ENCODE results near the gene SYNJ2BP.
"Not testable (repeated sequence)": the region's sequence is repeated elsewhere in the genome, so short reads cannot be mapped to it uniquely, and the experiment has no call there.

SYNJ2BP gene, protein sequence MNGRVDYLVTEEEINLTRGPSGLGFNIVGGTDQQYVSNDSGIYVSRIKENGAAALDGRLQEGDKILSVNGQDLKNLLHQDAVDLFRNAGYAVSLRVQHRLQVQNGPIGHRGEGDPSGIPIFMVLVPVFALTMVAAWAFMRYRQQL
- total RNA-seq = 22.0 to 42.4 reads per million in 2 donors

DNA sequence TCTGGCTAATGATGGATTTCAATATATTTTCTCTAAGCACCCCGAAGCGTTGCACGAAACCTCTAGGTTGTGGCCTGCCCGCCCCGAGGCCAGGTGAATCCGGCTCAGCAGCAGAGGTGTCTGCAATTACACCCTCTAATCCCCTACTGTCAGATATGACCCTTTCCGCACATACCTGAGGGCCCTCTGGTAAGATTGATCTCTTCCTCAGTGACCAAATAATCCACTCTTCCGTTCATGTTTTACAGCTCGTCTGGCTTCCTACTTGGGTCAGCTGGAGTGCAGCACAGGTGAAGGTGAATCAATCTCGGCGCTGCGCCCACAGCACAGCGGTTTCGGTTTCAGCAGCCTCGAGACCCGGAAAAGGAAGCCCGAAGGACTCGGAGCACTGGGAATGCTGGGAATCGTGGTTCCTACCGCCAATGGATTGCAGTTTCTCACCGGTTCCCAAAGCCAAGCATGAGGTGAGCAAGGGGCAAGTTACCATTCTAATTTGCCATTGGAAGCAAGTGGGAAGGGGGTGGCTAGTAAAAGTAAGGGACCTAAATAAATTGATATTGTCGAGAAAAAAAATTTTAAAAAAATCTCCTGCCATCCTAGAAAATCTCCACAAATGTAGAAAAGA is at the start of gene SYNJ2BP:
Gene SYNJ2BP, minus strand, starts transcription at position 366 of the 625 bp plus-strand sequence. Its CDS starts 127 bp downstream, at position 239.
- DNase-seq = peak; percentile 25

DNA sequence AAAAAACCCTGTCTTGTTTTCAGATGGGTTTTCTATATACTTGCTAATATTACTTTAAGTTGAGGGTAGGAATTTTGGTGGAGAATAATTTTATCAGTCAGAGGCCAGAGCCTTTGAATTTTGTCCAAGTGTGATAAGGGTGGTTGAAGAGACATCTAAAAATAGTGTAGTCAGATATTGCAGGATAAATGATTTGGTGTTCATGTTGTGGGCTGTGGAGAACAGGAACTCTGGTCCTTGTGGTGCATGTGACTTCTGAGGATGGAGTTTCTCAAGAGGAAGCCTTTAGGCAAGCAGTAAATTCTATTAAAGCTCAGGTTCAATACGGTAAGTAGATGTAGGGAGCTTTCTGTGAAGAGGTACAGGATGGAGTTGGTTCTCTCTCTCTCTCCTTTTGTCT is 37.8 kb upstream of the SYNJ2BP start:
- DNase-seq = no peak

DNA sequence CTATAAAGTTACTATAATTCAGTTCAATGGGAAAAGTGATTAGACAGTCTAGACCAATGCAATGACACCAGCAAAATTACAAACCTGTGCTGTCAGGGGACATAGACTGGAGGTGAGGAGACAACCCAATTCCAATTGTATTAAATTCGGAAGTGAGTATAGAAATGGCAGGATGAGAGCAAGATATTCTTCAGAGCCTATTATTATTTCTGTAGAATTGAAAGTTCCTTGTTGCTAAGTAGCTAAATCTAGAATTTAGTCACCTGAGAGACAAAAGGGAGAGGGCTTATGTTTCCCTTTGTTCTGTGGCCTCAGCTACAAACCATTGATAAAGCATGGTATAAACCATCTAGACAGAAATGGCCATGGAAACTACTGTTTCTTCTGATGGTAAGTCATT is 35.0 kb upstream of the SYNJ2BP start, which contains the start of gene ADAM21:
Gene ADAM21, plus strand, starts transcription at position 301 of the 400 bp plus-strand sequence. CDS start 5,326 bp downstream, outside the sequence.
- DNase-seq = no peak

DNA sequence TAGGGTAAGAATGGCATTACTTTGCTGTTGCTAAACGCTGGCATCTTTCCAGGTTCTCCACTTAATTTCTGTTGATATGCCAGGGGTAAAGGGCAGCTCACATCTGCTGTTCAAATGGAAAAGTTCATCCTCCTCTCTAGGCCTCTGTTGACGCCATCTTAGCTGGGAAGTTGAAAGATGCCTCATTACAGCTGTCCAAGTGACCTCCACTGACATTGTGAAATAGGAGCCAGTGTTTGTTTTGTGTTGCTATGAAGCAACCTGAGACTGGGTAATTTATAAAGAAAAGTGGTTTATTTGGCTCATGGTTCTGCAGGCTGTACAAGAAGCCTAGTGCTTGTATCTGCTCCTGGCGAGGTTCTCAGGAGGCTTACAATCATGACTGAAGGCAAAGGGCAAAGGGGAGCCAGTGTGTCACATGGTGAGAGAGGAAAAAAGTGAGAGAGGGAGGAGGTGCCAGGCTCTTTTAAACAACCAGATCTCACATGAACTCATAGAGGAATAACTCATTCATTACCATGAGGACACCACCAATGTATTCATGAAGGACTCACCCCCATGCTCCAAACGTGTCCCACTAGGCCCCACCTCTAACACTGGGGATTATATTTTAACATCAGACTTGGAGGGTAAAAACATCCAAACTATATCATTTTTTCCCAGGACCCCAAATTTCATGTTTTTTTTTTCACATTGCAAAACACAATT is 31.9 kb upstream of the SYNJ2BP start:
- no peak for DNase-seq

DNA sequence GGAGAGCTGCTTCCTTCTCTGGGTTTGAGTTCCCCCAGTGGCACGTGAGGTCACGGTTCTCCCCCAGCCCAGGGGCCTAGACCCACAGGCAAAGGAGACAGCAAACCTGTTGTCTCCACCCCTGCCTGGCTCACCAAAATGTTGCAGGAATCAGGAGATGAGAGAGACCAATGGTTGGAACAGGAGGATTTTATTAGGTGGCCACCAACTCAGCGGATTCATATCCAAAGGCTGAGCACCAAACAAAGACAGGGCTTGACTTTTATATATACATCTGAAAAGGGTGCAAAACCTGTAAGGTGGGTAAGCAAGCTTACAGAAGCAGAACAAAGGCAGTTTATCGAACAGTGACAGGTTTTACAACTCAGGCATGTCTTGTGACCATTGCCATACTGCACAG is 25.9 kb upstream of the SYNJ2BP start:
- DNase-seq = no peak

DNA sequence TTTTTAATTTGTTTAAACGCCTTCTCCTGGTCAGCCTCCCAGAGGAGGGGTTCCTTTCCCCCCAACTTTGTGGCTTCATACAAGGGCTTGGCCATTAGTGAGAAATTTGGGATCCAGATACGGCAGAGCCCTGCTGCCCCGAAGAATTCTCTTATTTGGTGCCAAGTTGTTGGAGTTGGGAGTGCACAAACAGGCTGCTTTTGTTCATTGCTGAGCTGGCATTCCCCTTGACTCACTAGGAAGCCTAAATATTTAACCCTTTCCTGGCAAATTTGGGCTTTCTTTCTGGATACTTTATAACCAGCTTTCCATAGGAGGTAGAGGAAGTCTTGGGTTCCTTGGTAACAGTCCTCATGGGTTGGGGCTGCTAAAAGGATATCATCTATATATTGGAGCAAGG is 24.8 kb upstream of the SYNJ2BP start:
- DNase-seq = no peak

DNA sequence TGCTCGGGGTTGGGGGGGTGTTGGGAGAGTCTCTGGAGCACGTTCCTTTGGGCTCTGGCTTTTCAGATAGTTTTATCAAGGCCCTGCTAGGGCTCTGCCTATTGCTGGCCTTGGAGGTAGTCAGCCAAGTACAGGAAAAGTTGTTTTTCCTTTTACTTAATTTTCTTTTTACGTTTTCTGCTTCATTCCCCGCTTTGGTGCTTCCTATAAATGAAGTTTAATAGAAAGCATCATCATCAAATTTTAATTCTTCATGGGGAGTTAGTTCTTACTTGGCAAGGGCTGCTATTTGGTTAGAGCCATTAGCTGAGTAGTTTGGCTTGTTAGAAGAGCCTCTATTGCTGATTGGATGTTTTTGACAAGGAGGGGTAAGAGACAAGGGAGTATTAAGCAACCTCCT is 20.0 kb upstream of the SYNJ2BP start:
- no peak for DNase-seq

DNA sequence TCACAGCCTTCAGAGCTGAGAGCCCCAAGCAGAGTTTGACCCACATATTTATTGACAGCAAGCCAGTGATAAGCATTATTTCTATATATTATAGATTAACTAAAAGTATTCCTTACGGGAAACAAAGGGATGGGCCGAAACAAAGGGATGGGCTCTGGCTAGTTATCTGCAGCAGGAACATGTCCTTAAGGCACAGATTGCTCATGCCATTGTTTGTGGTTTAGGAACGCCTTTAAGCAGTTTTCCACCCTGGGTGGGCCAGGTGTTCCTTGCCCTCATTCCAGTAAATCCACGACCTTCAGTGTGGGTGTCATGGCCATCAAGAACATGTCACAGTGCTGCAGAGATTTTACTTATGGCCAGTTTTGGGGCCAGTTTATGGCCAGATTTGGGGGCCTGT is 9.7 kb upstream of the SYNJ2BP start:
- not testable (repeated sequence) for DNase-seq

DNA sequence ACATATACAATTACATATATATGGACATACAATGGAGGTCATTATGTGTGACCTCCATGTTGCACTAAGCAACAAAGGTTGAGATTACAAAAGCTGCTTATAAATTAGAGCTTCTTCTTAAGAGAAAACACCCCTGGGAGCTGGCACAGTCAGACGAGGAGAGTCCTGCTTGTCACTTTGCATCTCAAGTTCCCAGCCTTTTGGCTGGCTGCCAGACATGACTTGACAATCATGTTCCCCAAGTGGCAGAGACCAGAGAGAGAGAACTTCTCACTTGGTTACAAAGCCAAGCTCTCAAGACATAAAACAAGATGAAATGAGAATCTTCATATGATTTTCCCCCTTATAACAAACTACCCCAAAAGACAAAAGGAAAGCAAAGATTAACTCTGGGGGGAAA is 8.5 kb upstream of the SYNJ2BP start:
- DNase-seq = no peak

DNA sequence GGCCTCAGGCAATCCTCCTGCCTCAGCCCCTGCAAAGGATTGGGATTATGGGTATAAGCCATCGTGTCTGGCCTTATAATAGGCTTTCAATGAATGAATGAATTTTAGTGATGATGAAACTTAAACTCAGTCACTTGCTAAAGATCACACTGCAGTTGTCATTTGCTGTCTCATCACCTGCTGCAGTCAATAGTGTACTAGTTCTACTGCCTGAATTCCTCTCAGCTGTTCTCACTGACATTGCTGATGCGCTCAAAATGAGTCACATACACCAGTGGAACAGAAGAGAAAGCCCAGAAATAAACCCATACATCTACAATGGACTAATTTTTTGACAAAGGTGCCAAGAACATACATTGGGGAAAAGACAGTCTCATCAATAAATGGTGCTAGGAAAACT is 5.6 kb upstream of the SYNJ2BP start:
- DNase-seq = no peak

DNA sequence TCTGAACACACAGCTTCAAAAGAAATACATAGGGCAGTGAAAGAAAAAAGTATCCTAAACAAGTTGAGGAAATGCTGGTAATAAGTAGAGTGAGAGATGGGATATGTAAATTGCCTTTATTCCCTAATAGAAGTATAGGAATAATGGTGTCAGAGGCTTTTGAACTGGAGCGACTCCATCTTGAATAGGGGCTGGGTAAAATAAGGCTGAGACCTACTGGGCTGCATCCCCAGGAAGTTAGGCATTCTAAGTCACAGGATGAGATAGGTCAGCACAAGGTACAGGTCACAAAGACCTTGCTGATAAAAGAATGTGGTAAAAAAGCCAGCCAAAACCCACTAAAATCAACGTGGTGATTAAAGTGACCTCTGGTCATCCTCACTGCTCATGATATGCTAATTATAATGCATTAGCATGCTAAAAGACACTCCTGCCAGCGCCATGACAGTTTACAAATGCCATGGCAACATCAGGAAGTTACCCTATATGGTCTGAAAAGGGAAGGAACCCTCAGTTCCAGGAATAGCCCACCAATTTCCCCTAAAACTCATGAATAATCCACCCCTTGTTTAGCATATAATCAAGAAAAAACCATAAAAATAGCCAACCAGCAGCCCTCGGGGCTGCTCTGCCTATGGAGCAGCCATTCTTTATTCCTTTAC is 2.5 kb upstream of the SYNJ2BP start:
- not testable (repeated sequence) for DNase-seq

DNA sequence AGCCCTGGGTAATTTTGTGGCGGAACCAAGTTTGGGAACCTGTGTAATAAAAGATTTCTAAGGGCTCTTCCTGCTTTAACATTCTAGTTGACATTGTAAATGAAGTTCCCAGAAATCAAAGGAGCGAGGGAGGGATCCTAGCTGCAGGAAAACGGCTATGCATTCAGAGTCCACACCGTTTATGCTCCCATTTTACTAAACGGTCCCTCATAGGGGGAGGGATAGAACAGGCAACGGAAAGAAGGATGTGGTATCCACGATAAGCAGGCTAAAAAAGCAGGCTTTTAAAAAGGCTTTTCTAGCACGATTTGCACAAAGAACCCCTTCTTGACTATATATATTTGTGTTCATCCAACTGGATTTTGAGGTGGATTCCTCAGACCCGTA is 559 bp downstream of the SYNJ2BP start:
- no peak for DNase-seq

DNA sequence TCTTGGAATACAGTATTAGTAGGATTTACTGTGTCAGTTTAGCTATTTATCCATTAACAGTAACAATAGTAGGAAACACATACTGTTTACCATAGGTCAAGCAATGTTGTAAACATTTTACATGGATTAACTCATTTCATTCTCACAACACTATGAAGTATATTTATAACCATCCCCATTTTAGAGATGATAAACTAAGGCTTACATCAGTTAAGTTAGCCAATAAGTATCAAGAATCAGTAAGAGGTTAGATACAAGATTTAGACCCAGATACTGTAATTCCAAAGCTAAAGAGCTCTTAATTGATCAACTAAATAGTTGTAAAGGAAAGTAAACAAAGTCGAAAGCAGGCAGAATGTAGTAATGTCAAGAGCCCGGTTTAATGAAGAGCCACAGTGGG is 1.1 kb downstream of the SYNJ2BP start:
- DNase-seq = no peak

DNA sequence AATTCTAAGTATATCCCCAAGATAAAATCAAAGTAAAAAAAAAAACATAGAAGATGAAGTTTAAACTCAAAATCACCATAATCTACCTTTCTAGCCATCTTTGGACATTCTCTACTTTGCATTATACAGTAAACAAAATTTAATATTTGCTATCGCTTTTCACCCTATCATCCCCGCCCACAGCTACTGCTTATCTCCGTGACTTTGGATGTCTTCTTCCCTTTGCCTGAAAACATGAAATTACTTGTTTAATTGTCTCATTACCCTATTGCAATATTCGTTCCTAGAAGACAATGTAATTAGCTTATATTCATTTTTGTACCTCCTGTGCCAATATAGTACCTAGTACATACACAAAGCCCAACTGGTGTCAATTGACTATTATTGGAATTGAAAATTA is 9.3 kb downstream of the SYNJ2BP start:
- no peak for DNase-seq

DNA sequence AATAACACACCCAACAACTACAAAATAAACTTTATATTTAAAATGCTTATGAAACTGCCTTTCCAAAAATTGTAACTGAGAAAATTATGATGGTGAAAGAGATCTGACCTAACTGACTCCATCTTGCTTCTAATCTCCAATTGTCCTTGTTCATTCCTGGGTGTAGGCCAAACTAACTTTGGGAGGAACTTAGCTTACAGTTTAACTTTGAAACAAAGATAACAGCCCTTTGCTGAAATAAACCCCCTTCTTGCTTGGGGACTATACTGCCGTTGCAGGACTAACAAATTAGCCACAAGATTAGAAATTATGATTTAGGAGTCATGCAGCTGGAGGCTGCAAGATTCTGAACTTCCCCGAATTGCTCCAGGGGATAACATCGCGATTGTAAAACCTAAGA is 10.7 kb downstream of the SYNJ2BP start:
- not testable (repeated sequence) for DNase-seq

DNA sequence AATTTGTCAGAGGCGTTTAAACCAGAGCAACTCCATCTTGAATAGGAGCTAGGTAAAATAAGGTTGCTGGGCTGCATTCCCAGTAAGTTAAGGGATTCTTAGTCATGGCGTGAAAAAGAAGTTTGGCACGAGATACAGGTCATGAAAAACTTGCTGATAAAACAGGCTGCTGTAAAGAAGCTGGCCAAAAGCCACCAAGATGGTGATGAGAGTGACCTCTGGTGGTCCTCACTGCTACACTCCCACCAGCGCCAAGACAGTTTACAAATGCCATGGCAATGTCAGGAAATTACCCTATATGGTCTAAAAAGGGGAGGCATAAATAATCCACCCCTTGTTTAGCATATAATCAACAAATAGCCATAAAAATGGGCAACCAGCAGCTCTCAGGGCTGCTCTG is 13.6 kb downstream of the SYNJ2BP start:
- DNase-seq = not testable (repeated sequence)

DNA sequence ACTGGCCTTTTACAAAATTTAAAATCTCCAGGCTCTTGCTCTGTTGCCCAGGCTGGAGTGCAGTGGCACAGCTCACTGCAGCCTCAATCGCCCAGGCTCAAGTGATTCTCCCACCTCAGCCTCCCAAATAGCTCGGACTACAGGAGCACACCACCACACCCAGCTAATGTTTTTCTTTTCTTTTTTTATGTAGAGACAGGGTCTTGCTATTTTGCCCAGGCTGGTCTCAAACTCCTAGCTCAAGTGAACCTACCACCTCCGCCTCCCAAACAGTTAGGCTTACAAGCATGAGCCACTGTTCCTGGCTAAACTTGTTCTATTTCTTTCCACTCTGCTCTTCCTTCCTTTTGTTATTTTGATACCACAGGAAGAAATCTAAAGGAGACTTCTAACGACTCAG is 15.2 kb downstream of the SYNJ2BP start:
- no peak for DNase-seq

DNA sequence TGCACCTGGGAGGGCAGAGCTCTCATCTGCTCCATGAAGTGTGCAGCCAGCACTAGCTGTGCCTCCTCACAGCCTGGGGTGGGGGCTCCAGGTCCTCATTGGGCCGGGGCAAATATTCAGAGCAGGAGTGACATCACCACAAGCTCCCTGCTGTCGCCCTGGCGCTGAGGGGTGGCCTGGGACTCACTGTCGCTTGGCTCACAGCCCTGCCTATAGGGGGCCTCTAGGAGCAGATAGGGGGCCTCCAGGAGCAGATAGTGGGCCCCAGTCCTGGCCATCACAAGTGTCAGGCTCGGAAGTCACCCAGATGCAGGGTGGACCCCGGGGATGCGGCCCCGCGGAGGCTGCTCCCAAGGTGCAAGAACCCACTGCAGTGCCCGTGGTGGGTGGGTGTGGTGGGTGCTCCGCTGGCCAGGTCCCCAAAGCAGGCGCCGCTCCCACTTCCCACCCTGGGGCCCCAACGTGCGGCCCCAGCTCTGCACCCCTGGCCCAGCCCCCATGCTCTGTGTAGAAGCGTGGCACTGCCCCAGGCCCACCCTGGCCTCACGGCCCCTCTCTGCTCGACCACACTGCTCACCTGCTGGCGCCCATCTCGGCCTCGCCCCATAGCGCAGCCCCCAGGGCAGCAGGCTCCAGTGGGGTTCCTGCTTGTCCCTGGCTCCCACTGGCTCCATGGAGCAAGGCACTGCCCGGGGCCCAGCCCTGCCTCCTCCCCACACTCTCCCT is 18.0 kb downstream of the SYNJ2BP start:
- DNase-seq = no peak

DNA sequence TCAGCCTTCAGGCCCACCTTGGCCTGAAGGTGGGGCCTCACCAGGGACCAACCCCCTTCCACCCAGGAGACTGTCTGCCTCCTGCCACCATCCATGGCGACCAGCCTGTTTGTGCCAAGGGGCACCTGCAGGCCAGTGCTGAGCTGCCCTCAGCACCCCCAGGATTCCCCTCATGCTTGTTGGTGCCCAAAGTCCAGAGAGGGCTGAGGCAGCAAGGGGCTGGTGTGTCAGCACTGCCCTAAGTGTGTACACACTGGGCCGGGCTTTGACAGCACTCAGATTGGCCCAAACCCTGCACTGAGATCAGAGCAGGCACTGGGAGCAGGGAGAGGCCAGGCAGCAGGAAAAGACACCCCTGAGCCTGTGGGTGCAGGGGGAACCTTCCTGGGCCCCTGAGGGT is 18.6 kb downstream of the SYNJ2BP start:
- DNase-seq = no peak

DNA sequence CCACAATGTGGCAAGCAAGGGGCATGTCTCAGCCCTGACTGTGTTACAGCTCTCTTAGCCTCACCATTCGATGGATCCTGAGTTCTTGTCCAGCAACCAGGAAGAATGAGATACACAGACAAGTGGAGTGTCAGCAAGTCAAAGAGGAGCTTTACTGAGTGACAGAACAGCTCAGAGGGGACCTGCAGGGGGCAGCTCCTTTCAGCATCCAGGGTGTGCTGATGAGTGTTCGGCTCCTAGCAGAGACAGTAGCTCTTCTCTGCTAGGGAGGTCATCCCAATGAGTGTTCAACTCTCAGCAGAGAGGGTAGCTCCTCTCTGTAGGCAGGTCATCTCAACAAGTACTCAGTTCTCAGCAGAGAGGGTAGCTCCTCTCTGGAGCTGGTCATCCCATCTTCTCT is 19.1 kb downstream of the SYNJ2BP start:
- DNase-seq = no peak

DNA sequence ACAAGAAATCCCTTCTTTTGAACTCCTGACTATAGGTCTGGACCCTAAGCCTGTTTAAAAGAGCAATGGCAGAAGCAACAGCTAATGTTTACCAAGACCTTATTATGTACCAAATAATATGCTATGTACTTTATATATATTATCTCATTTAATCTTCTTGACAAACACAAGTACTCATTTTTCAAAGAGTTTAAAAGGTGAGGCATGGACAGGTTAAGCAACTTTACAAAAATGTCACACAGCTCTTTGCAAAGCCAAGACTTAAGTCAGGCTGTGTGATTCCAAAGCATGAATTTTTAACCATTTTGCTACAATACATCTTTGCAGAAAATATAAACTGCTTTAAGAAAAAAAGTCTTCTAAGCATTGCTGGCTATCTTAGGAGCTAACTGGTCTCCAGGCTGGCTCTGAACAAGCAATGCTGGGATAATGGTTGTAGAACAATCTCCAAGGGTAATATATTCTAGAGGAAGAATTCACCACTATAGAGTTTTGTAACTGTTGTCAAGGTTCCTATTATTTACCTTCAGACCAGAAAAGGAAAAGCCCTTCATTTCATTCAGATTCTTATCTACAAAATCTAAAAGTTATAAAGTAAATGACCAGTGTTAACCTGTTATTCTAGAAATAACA is 22.1 kb downstream of the SYNJ2BP start:
- no peak for DNase-seq

DNA sequence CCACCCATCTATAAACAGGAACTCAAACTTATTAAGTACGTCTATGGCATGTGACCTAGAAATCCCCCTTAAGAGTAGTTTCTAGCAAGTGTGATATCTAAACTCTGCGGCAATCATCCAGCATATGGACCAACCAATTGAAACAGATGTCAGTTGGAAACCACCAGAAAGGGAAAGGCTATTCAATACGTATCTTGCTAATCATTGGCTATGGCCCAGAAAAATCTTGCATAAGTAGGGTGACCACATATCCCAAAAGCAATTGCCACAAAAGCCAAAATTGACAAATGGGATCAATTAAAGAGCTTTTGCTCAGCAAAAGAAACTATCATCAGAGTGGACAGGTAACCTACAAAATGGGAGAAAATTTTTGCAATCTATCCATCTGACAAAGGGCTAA is 24.2 kb downstream of the SYNJ2BP start:
- DNase-seq = no peak
